ENCODE data around the gene KDELR3.
"Not testable (repeated sequence)": the region's sequence is repeated elsewhere in the genome, so short reads cannot be mapped to it uniquely, and the experiment has no call there.

Gene KDELR3

DNA sequence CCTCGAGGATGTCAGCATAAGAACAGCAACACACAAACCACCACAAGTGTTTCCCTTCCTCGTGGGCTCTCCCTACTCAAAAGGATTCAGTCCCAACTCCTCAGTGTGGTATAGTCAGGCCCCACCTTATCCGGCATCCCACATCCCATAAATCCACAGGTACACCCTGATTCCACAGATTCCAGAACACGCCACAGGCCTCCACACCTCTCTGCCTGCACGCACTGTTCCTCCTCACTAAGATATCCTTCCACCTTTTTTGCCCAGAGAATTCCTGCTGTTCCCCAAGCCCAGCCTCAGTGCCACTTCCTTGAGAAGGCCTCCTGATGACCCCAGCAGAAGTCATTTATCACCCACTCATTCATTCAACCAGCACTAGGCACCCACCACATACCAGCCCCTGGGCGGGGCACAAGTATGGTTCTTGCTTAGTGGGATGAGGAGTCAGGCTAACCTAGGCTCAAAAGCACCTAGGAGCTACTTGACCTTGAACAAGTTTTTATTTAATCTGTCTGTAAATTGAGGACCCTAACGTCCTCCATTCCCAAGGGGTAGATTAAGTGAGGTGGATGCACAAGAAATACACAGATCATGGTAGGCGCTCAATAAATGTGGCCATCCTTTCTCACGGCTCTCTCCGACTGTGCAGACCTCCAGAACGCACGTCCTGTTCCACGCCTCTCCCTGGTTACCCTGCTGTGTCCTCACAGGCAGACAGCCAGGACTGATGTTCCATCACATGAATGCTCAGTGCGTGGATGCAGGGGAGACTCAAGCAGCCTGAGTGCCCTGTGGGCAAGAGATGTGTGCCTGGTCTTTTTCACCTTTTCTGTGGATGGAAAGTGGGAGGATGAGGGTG lies 10.8 kb upstream of the KDELR3 start:
- no peak for DNase-seq

- DNase-seq: no peak
Observed at GRCh38 chr22:38460426-38460840, 7.5 kb upstream of the KDELR3 start.

DNA sequence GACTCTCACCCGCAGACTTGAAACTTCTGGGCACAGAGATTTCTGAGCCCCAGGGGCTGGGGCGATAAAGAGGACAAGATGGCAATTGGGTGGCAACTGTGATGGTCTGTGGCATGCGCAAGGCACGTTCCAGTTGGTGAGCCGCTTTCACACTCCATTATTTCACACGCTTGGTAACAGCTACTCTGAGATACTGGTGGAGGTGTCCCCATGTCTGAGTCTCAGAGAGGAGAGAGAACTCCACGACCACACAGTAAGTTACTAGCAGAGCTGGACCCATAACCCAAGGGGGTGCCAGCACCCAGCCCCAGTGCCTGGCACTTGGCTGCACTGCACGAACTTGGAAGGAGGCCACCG lies 6.9 kb upstream of the KDELR3 start:
- DNase-seq: no peak

DNA sequence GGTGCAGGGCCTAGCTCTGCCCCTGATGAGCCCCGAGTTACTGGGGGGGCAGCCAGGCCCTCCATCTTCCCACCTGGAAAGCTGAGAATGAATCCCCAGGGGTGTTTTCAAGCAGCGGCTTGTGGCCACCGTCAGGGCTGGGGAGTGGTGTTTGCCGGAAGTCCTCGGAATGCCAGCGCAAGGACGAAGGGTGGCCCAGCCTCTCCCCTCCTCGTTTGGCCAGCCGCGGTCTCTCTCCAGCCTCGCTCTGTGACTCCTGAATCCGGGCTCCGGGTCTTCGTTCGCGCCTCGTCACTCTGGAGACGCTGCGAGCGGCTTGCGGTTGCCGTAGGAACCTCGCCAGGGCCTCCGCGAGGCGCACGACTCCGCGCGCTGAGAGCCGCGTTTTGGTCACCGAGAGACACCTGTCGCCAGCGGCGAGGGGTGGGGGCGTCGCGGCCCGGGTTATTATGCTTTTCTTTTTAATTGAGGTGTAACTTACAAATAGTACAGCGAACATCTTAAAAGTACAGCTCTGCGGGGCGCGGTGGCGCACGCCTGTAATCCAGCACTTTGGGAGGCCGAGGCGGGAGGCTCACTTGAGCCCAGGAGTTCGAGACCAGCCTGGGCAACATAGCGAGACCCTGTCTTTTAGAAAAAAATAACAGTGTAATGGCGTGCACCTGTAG lies 6.3 kb upstream of the KDELR3 start:
- DNase-seq: peak; percentile 35

- DNase-seq: no peak
Observed at GRCh38 chr22:38462960-38463784, 4.7 kb upstream of the KDELR3 start.

GRCh38 chr22:38464992-38465672 lies 2.8 kb upstream of the KDELR3 start:
- DNase-seq: no peak

- no peak for DNase-seq
Observed at GRCh38 chr22:38465673-38466490, 2.0 kb upstream of the KDELR3 start.

DNA sequence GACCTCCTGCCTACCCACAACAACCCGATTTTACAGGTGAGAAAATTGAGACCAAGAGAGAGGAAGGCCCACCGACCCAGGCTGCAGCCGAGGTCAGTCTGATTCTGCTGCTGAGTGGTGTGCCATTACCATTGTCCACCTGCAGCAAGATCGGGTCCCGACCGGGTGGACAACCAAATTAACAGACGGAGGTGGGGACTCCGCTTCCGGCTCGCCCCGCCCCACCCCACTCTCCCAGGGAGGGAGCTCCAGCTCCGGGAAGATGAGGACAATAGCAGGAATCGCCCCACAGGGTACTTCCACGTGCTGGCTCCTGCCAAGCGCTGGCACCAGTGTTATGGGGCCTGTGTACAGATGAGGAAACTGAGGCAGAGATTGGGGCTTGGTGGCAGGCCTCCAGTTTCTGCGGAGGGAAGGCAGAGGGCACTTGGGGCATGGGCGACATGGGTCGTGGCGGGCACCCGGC lies 425 bp upstream of the KDELR3 start:
- no peak for DNase-seq

GRCh38 chr22:38468443-38469305 lies 778 bp downstream of the KDELR3 start:
- DNase-seq: no peak

GRCh38 chr22:38469306-38469781 lies 1.4 kb downstream of the KDELR3 start:
- DNase-seq: no peak

DNA sequence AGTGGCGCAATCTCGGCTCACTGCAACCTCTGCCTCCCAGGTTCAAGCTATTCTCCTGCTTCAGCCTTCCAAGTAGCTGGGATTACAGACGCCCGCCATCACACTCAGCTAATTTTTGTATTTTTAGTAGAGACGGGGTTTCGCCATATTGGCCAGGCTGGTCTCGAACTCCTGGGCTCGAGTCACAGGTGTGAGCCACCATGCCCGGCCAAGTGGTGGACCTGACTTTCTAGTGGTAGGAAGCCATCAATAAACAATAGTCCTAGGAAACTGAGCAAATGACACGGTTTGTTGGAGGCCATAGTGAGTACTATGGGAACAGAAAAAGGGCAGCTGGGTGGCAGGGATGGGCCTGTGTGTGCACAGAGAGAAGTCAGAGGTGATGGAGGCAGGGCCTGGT lies 2.3 kb downstream of the KDELR3 start:
- DNase-seq: not testable (repeated sequence)

GRCh38 chr22:38471237-38471636 lies 3.3 kb downstream of the KDELR3 start:
- no peak for DNase-seq

DNA sequence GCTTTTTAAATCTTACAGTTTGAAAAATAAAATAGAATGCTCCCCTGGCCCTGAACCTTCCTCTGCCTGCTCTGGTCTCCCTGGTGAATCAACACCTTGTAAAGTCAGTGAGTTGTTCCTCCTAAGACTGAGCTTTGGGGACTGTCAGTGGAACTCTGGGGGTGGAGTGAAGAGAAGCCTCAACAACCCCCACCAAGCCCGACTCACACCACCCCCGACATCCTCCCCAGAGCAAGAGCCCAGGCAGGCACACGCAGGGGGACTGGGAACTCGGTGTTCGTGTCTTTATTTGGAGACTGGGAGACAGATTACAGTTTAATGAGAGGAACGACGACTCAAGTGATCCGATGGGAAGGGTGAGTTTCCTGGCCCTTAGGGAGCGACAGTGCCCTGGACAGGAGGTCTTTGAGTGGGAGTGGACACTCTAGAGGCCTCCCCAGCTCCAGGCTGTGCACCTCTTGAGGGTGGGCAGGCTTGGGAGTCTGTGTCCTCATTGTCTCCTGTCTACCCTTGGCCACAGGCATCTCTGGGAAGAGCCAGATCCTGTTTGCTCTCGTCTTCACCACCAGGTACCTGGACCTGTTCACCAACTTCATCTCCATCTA lies 6.2 kb downstream of the KDELR3 start:
- DNase-seq: no peak

DNA sequence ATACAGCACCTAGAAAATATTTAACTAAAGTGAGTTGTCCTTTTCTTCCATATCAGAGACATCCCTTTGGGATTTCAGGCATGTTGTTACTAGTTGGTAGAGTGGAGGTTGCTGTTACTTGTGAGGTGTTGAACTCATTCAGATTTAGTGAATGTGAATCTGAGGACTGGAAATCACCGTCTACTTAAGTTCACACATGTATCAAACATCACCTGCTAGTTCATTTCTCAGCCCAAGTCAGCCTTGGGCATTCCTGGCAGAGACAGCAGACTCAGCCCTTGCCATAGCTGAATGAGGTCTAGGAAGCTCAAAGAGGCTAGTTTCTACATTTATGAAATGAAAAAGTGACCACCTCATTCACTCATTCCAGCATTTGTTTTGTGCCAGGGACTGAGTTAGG lies 9.7 kb downstream of the KDELR3 start:
- no peak for DNase-seq

- no peak for DNase-seq
Observed at GRCh38 chr22:38479096-38479837, 11.4 kb downstream of the KDELR3 start.

- no peak for DNase-seq
Observed at GRCh38 chr22:38481162-38481870, 13.4 kb downstream of the KDELR3 start.

- no peak for DNase-seq
Observed at GRCh38 chr22:38481871-38482332, 14.0 kb downstream of the KDELR3 start.

- DNase-seq: no peak
Observed at GRCh38 chr22:38482662-38483308, 14.9 kb downstream of the KDELR3 start.
